ENCODE data around the gene PCDH1.

PCDH1 gene

GRCh38 chr5:141805874-141806595 lies 72.2 kb downstream of the PCDH1 start:
- no peak for DNase-seq

GRCh38 chr5:141804475-141804874 lies 73.7 kb downstream of the PCDH1 start:
- no peak for DNase-seq
